ENCODE data around the gene BTBD17.

Gene BTBD17

GRCh38 chr17:74404789-74405188, 43.1 kb upstream of the BTBD17 start:
- no peak for TF ChIP-seq CTCF (IDR thresholded peaks at IDR 0.05)
- H3K4me3 ChIP-seq (ENCODE audit: low read depth in 1 of 2, low read length in 1 of 2), result no peak overlapping the region
- no peaks in the 10 kb centered on the region for H3K4me1 ChIP-seq (ENCODE audit: control insufficient read depth in 1 of 2, insufficient read depth in 1 of 2, low read depth in 1 of 2, low read length in 1 of 2)
- no peak overlapping the region for H3K27ac ChIP-seq
- H3K27me3 ChIP-seq, result peaks cover 12% of the 10 kb centered on the region
- H3K9me3 ChIP-seq, result no peaks in the 10 kb centered on the region
- H3K36me3 ChIP-seq, result no peaks in the 10 kb centered on the region

- H3K4me1 ChIP-seq (ENCODE audit: control insufficient read depth in 1 of 2, insufficient read depth in 1 of 2, low read depth in 1 of 2, low read length in 1 of 2), result no peaks in the 10 kb centered on the region
- TF ChIP-seq CTCF (IDR thresholded peaks at IDR 0.05), result no peak
Observed at GRCh38 chr17:74404218-74404617, 42.5 kb upstream of the BTBD17 start.

GRCh38 chr17:74403512-74404137, 42.0 kb upstream of the BTBD17 start:
- no peak overlapping the region for H3K27ac ChIP-seq
- H3K27me3 ChIP-seq, result peaks cover 12% of the 10 kb centered on the region
- no peaks in the 10 kb centered on the region for H3K9me3 ChIP-seq
- H3K36me3 ChIP-seq, result no peaks in the 10 kb centered on the region
- no peak for TF ChIP-seq CTCF (IDR thresholded peaks at IDR 0.05)
- no peak overlapping the region for H3K4me3 ChIP-seq (ENCODE audit: low read depth in 1 of 2, low read length in 1 of 2)
- no peaks in the 10 kb centered on the region for H3K4me1 ChIP-seq (ENCODE audit: control insufficient read depth in 1 of 2, insufficient read depth in 1 of 2, low read depth in 1 of 2, low read length in 1 of 2)

More at GRCh38 chr17:74404218-74404617, 42.5 kb upstream of the BTBD17 start:
- Histone ChIP-seq H3K36me3 (no peaks in the 10 kb centered on the region), H3K4me3 (ENCODE audit: low read depth in 1 of 2, low read length in 1 of 2) (no peak overlapping the region), H3K9me3 (no peaks in the 10 kb centered on the region), H3K27ac (no peak overlapping the region), H3K27me3 (peaks cover 12% of the 10 kb centered on the region)

GRCh38 chr17:74402048-74402447, 40.4 kb upstream of the BTBD17 start:
- Histone ChIP-seq H3K9me3 (no peaks in the 10 kb centered on the region), H3K27me3 (peaks cover 12% of the 10 kb centered on the region), H3K27ac (no peak overlapping the region), H3K36me3 (no peaks in the 10 kb centered on the region), H3K4me3 (ENCODE audit: low read depth in 1 of 2, low read length in 1 of 2) (no peak overlapping the region), H3K4me1 (ENCODE audit: control insufficient read depth in 1 of 2, insufficient read depth in 1 of 2, low read depth in 1 of 2, low read length in 1 of 2) (no peaks in the 10 kb centered on the region)
- no peak for TF ChIP-seq CTCF (IDR thresholded peaks at IDR 0.05)

- no peaks in the 10 kb centered on the region for H3K36me3 ChIP-seq
- no peaks in the 10 kb centered on the region for H3K9me3 ChIP-seq
- H3K27ac ChIP-seq, result no peak overlapping the region
- H3K27me3 ChIP-seq, result no peaks in the 10 kb centered on the region
- H3K4me3 ChIP-seq (ENCODE audit: low read depth in 1 of 2, low read length in 1 of 2), result no peak overlapping the region
- H3K4me1 ChIP-seq (ENCODE audit: control insufficient read depth in 1 of 2, insufficient read depth in 1 of 2, low read depth in 1 of 2, low read length in 1 of 2), result peaks cover 7 to 12% of the 10 kb centered on the region in 2 experiments
- no peak for TF ChIP-seq CTCF (IDR thresholded peaks at IDR 0.05)
Observed at GRCh38 chr17:74396567-74396966, 34.9 kb upstream of the BTBD17 start.
